ENCODE measurements around the gene CHD2.

CHD2 gene

DNA sequence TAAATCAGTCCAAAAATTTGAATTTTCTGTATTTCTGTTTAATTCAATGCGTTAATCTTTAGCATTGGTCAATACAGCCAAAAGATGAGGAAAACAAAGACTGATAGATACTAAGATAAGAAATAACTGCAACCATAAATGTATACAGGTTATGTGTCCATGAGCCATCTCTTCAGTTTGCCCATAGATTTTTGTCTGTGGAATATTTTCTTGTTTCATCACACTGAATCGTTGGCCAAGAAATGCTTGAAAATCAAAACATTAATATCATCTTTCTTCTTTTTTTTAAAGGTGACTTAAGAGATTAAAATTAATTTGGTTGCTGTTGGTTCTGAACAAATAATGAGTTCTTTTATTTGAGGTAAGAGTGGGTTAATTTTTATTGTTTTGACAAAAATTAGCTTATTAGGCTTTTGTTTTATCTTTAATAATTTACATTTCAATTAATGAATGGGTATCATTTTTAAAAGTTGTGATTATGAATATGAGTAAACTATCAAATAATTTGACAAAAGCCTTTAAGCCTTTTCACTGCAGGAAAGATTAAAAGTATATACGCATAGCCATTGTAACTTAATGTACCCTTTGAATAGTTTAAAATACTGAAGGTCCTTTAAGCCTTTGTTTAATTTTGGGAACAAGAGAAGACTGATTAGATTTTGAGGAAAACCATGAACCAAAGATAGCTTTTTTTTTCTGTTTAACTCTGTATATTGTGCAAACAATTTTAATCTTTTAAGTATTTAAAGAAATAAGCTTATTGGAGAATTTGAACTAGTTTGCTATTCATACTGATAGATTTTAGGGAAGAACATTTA, 14.7 kb upstream of the CHD2 start:
- no peak for DNase-seq (ENCODE audit: low read depth in 2 of 2)

DNA sequence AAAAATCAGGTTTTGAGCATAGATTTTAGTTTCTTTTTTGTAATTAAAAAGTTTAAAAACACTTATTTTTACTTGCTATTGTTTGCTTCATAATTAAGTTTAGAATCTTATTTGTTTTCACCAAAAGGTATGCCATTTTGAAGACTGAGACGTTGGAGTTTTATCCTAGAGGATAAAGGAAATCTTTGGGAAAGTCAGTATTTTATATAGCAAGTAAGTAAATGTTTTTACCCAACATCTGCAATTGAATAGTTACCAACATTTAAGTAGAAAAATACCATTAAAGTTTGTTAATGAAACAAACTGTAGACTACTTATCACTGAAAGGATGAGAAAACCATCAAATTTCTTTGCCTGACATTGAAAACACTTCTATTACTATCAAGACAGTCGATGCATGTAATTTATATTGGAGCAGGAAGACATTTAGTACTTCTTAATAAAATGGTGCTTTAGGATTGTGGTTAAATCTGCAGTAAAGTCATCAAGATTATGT, 14.0 kb upstream of the CHD2 start:
- DNase-seq (ENCODE audit: low read depth in 2 of 2): no peak

DNA sequence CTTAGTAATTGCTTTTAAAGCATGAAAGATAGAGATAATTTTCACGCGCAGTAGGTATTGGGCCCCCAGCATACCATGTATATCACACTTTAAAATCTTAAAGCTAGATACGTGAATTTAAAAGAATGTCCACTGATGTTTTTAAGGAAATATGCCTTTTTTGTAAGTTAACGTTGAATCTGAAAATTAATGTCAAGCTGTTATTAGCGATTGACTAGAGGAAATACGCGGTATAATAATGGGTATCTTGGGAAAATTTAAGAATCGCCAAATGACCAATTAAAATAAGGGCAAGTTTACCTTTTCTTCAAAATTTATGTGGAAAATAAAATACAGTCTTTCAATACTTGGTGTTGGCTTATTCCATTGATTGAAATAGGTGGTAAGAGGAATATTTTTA, 13.3 kb upstream of the CHD2 start:
- no peak for DNase-seq (ENCODE audit: low read depth in 2 of 2)

DNA sequence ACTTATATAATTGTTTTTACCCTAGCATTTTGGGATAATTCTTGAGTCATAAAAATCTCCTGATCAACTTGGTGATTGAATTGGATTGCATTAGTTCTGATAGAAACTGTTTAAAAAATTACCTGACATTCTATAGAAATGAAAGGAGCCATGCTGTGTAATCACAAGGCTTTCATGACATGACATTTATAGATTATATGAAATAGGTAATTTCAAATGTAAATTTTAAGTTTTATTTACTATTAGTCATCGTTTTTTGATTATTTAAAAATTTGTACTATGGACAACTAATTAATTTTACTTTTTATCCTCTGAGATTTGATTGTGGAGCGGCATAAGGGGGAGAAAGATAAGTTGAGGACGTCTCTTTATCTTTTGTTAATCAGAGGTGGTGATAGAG, 12.3 kb upstream of the CHD2 start:
- DNase-seq (ENCODE audit: low read depth in 2 of 2): no peak

DNA sequence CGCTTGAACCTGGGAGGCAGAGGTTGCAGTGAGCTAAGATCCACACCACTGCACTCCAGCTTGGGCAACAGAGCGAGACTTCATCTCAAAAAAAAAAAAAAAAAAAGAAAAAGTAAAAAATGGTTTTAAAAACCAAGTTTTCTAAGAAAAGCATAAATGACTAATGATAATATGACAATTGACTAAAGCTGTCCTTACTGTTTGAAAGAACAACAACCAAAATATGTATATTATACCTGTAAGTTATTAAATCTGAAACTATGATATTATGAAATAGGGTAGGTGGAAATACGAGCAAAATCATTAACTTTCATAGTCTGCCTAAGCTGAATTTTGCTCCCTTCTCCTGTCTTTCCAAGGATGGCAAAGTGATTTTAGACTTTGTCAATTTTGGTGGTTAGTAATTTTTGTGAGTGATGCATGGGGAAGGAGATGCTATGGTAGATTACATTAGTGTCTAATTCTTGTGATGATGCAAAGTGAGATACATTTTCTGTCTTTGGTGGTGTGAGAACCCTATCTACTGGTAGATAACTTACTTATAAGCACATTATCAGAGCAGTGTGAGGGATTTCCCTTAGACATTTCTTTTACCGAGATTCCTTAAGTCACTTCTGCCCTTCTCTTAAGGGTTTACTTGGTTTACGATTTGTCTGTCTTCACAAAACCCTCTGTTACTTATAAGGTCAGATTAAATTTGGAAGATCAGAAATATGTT, 10.6 kb upstream of the CHD2 start:
- DNase-seq (ENCODE audit: low read depth in 2 of 2): no peak

DNA sequence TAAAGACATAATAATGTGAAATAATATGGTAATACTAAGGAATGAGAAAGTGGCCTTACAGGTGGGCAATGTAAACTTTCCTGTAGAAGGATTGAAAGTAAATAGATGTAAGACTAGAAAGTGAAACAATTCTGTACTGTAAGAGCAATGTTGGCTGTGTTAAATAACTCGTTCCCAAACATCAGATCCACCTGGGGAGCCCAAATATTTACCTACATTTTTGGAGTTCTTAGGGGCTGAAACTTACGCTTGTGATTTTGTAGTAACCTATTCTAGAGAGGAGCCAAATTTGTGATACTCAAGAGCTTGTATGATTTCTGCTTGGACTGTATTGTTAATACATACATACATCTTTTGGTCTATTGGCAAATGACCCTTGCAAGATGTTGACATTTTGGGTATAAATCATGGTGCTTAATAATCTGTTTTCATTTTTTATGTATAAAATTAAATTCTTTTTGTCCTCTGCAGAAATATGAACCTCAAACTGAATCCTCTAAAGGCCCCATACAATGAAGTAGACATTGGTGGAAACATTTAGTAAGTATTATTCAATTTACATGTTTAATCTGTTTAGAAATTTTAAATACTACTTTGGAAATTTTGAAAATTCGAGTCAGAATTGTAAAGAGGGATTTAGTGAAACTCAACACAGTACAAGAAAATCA, 8.5 kb upstream of the CHD2 start:
- no peak for DNase-seq (ENCODE audit: low read depth in 2 of 2)

DNA sequence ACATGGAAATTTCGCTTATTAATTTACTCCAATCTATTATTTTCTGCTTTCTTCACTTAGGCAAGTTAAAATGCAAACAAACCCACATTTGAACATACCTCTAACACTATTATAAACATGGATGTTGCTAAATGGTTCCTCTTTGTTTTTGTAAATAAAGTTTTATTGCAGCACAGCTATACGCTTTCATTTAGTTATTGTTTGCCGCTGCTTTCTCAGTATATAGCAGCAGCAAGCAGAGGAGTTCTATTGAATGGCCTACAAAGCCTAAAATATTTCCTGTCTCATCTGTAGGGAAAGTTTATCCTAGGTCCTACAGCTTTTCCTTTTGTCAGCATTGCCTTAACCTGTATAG, 7.9 kb upstream of the CHD2 start:
- no peak for DNase-seq (ENCODE audit: low read depth in 2 of 2)

DNA sequence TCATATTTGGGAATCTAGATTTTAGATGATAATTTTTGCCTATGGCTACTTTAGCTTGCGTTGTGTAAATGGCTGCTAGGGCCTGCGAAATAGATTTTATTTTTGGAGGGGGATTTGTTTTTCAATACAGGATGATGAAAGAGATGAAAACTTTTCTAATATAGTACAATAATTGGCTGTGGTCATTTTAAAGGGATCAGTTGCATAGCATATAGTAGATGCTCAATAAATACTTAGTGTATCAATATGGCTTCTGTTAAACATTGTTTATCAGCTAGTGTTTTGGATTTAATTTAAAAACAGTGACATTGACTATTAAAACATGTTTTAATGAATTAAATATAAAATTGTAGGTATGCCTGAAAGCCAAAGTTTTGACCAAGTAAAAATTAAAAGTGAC, 6.9 kb upstream of the CHD2 start:
- no peak for DNase-seq (ENCODE audit: low read depth in 2 of 2)

DNA sequence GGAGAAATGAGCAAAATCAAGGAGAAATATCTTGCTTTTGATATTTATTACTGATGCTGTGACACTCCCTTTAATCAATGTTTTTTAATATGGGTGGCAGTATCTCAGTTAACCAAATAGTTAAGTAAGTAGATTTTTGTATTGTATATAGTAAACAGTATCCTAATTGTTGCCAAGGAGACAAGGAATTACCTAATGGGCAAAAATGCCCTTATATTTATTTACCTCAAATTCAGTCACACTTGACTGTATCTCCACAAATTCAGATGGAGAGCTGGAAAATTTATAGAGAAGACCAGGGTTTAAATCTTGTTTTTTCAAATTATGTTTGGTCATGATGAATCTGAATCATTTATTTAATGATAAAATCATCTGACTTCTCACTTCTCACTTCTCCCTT, 3.6 kb upstream of the CHD2 start:
- DNase-seq (ENCODE audit: low read depth in 2 of 2): no peak

DNA sequence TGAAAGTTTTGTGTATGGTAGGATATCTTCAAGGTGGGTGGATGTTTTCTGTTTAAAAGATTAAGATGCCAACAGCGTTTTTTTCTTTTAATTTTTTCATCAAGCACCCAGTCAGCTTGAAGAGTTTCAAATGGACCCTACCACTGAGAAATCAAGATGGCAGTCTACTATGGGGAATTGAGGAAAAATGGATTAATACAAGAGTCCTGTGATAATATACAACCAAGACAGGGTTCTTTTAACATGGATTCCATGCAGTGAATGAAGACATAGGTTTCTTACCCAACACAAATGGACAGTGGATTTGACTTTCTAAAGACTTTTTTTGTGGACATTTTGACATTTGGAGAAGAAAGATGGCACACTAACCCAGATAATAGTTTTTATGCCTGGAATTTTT, 2.5 kb upstream of the CHD2 start:
- DNase-seq (ENCODE audit: low read depth in 2 of 2): no peak

DNA sequence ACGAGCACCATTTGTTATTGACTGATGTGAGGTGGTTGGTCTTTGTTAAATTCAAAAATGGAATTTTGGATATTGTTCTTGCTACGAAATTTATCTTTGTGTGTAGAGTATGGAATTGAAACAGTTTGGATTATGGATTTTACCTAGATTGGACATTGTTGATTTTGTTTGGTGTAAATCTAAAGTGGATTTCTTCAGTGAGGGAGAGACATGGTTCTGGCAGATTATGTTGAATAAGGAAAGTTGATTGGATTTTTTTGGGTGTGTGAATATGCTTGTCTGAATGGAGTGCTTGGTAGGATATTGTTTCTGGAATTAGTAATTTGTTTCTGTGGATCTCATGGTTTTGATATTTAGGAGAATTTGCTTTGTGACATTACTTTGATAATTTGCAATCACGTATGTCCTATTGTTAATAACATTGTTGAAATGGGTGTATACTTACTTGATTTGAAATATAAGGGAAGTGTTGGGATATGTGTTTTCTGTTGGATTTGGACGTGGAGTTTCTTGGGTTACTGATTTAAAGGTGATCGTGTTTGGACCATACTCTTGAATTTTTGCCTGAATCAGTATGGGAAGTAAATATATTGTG, 1.0 kb upstream of the CHD2 start:
- DNase-seq (ENCODE audit: low read depth in 2 of 2): no peak

DNA sequence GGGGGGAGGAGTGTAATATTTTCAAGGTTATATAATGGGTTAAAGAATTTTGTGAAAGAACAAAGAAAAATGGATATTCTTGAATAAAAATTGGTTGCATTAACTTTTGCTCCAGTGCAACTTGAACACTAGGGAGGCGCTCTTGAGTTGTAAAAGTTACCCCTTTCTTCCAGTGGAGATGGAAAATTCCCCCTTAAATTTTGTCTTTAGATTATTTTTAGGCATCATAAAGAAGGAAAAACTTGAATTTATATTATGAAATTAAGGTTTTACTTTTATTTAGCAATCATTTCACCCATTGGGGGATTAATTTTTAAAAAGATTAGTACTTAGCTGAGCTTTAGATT, 550 bp upstream of the CHD2 start:
- no peak for DNase-seq (ENCODE audit: low read depth in 2 of 2)

DNA sequence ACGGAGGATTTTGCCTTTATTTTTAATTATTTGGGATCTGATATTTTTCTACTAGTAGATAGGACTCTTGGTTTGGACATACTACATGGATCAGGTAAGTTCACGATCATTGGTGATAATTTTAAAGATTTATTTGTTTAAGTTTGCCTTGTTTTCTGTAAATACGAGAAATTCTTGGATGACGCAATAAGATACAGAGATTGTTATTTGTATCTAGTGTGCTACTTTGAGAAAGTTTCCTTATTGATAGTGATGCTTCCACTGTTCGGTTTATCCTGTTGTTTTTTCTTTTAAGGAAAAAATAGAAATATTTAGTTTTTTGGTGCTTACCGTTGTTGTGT, 577 bp downstream of the CHD2 start:
- no peak for DNase-seq (ENCODE audit: low read depth in 2 of 2)

DNA sequence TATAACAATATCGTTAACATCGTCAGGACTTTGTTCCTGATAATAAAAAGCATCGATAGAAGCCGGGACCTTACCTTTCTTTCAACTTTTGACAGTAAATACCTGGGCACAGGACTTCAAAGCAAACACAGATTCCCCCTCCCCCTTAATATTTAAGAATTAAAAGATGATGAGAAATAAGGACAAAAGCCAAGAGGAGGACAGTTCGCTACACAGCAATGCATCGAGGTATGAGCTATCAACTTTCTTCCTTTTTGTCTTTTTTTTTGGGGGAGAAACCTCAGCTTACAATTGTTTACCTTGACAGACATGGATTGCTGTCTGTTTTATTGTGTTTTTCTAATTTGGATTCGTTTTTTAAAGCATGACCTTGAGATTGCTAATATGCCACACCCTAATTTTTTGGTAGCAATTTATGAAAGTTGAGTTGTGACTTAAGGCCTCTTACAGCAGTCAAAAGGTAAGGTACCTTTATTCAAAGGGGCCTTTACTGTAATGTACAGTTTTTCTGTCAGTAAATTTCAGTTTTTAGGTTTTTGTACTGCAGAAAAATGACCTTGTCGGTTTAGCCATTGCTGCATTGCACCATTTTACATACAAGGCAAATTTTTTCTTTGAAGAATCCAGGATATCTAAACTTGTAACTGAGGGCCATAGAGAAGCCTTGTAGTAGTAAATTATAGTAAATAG, 1.1 kb downstream of the CHD2 start:
- DNase-seq (ENCODE audit: low read depth in 2 of 2): no peak

DNA sequence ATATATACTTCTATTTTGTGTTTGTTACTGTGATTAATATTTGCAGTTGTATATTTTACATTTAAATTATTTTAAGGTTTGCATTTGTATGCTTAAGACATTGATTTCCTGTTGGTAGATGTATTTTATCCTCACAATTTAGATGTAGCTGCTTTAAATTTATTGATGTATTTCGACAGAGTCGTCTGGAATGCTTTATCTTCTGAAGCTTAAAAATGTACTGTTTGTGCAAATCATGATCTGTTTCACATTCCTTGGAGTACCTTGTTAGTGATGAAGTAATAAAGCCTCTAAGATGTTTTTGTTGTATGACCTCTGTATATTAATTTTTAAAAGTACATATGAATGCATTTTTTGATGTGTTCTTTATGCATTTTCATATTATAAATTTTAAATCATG, 1.9 kb downstream of the CHD2 start:
- DNase-seq (ENCODE audit: low read depth in 2 of 2): no peak

DNA sequence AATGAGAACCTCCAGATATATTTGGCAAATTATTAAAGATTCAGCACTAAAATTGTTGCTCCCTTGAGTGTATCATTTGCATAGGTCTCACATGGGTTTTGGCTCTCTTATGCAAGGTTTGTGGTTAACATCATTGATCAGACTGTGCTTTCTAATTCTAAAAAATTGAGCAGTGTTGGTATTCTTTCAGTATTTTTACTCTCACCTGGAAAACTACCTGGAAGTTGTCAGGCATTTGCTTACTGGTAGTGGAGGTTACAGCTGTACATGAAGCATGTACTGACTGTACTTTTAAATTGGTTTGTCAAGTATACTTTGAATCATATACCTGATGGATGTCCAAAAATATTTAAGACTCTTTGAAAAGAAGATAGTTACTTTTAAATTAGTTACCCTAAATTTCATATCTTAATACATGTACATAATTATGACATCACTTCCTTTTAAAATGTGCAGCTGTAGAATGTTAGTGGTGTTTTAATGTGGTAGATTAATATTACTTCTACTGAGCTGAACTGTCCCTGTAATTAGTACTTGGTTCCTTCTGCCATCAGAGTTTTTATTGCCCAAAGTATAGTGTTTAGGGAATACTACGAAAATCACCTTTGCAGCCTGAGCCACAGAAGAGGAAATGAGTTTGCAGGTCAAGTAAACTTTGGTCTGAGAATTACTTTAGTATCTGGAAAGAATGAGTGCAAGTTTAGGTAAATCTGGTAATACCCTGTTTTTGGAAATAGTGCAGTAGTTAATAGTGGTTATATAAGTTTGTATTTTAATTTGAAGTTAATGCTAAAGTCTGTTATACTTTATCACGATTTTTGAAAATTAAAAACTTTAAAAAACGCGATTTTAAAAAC, 2.8 kb downstream of the CHD2 start:
- no peak for DNase-seq (ENCODE audit: low read depth in 2 of 2)

DNA sequence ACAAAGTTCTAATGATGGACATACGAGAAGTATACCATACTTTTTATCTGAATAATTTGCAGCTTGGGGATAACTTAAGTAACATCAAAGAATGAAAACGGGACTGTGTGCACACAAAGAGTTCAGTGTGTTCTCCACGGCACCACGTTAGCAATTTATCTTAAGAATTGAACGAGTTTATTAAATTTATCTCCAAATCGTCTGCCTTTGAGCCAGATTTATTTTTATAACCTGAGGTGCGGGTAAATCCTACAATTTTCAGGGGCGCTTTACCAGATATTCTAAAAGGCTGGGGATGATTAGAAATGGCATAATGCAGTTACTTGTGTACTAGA, 3.5 kb downstream of the CHD2 start:
- DNase-seq (ENCODE audit: low read depth in 2 of 2): no peak

DNA sequence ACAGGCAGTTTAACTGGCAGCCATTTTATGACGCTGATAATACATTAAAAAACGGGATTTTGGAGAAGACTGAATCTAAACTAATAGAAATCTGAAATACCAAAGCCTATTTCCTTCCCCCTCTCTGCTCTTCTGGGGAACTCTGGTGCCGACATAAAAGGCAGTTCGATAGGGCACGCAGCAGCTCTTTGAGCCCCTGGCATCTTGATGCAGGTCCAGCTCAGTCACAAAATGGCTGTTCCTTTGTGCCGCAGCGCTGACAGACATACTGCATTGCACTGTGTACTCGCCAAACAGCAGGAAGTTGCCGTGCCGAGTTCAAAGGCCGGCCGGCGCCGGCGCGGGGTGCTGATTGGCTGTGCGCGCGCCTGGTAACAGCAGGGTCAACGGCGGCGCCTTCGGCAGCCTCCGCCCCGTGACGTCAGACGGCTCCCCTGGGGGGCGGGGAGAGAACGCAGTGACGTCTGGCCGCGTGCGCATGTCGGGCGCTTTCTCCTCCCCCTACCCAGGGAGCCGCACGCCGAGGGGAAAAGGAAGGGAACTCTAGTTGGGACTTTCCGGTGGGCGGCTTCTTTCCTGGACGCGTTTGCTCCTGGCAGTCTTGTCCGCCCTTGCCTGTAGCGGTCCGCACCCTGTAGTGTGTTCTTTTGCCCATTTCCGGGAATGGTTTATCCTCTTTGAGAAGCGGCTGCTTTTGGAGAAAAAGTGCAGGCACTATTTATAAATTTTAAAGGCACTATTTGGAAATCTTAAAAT, 4.0 kb downstream of the CHD2 start:
- peak; percentile 97 to 98 for DNase-seq (ENCODE audit: low read depth in 2 of 2)

DNA sequence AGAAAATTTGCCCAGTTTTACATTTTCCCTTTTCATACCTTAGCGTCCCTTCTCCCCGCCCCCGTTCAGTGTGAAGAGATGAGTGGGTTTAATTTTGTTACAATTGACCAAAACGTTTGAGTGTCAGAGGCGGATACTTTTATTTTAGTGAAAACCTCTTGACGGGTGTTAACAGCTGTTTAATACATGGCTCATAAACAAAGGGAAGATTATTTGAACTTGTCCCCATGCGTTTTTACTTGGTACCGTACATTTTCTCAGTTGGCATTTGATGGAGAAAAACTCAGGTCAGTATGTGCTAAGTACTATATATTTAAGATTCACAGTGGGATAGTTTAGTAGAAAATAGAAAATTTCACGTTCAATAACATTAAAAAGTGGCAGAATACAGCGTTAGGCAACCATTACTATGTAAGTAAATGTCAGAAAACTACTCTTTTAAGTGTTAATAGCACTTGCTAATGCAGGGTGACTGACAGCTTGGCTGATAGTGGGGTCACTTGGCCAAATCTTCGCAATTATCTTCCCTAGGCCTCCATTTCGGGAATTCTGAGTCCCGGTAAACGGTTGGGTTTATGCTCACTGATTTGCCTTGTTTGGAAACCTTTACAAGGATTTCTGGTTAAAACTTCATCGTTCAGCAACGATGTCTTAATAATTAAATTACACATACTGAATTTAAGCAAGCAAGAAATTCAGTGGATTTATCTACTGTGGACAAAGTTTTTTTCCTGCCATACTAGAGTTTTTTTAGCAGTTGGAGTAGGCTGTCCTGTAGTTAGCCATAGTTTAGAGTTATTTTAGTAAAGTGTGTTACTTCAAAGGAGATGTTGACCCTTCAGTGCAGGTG, 4.8 kb downstream of the CHD2 start:
- no peak for DNase-seq (ENCODE audit: low read depth in 2 of 2)

DNA sequence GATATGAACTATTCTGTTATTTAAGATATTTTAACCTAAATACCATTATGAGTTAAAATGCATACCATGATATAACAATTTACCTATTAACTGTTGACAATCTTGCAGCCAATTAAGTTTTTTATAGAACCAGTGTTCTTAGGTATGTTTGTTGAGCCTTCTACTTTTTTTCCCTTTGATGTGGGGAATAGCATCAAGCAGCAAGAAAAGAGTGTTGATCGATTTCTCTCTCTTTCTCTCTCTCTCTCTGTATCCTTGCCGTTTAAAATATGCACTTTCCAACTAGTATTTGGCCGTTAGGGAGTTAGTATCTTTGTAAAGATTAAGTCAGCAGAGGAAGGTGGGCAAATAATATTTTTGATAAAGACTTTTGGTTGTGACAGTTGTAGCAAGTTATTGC, 5.9 kb downstream of the CHD2 start:
- DNase-seq (ENCODE audit: low read depth in 2 of 2): no peak

All from stimulated activated CD8-positive, alpha-beta memory T cell treated with anti-CD3 and anti-CD28 coated beads, Interleukin-2, amount 100 ng/mL, for 1 hour (primary cell).